IPS-20b (cell line): ENCODE data around the gene RAB37.
A peak's percentile ranks its signal among the peaks of the same experiment; 100 is the strongest.

Experiments used
- H3K27ac ChIP-seq: one replicate; pipeline ENCODE4 v1.5.1; 2013; ENCODE audit warnings: low read length
- H3K27me3 ChIP-seq: 2 replicates; pipeline ENCODE4 v1.6.1; 2013; ENCODE audit warnings: mild to moderate bottlenecking, low read length, inconsistent platforms; ENCODE audit not compliant: insufficient read depth
- H3K36me3 ChIP-seq: 2 replicates; pipeline ENCODE4 v1.6.1; 2013; ENCODE audit warnings: low read depth, mild to moderate bottlenecking, inconsistent platforms, low read length, moderate library complexity; ENCODE audit not compliant: insufficient read depth
- H3K4me1 ChIP-seq: 2 replicates; pipeline ENCODE4 v1.6.1; 2013; ENCODE audit warnings: mild to moderate bottlenecking, control low read depth, inconsistent platforms, low read length, moderate library complexity; ENCODE audit not compliant: insufficient read depth
- H3K4me3 ChIP-seq: 2 replicates; pipeline ENCODE4 v1.5.1; 2013; ENCODE audit warnings: mild to moderate bottlenecking, low read length, inconsistent platforms
- H3K9ac ChIP-seq: 2 replicates; pipeline ENCODE4 v1.6.1; 2013; ENCODE audit warnings: low read depth, mild to moderate bottlenecking, inconsistent platforms, low read length, moderate library complexity
- H3K9me3 ChIP-seq: 2 replicates; pipeline ENCODE4 v1.6.1; 2013; ENCODE audit warnings: mild to moderate bottlenecking, low read depth, low read length, inconsistent platforms; ENCODE audit not compliant: insufficient read depth

Gene RAB37

GRCh38 chr17:74757931-74758847, 21.1 kb downstream of the RAB37 start:
- H3K4me3 ChIP-seq, result no peak overlapping the region
- H3K9ac ChIP-seq, result no peak overlapping the region; the same call in 1 of the 2 replicates
- peaks cover 34% of the 10 kb centered on the region for H3K4me1 ChIP-seq
- no peaks in the 10 kb centered on the region for H3K27me3 ChIP-seq
- no peaks in the 10 kb centered on the region for H3K9me3 ChIP-seq
- no peak overlapping the region for H3K27ac ChIP-seq
- H3K36me3 ChIP-seq, result 0 out of 2 replicates have a peak, but pooled peaks cover 5% of the 10 kb centered on the region

DNA sequence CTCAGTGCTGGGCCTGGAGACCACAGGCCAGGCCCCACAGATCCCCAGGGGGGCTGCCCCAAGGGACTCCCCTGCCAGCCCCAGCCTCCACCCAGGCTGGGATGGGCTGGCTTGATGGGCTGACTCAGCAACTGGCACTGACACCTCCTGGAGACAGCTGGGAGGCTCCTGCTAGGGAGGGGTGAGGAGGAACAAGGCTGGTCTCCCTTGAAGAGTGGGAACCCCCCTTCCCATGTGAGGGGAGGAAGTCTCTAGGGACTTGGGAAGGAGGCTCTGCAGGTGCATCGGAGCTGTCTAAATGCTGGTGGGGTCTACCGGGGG, 21.8 kb downstream of the RAB37 start:
- Histone ChIP-seq H3K27ac (no peak overlapping the region), H3K9me3 (no peaks in the 10 kb centered on the region), H3K36me3 (0 out of 2 replicates have a peak, but pooled peaks cover 5% of the 10 kb centered on the region), H3K27me3 (no peaks in the 10 kb centered on the region), H3K4me3 (no peak overlapping the region), H3K9ac (no peak overlapping the region; the same call in 1 of the 2 replicates), H3K4me1 (peaks cover 40% of the 10 kb centered on the region)

GRCh38 chr17:74759243-74759801, 22.3 kb downstream of the RAB37 start:
- Histone ChIP-seq H3K36me3 (0 out of 2 replicates have a peak, but pooled peaks cover 5% of the 10 kb centered on the region), H3K27me3 (no peaks in the 10 kb centered on the region), H3K4me1 (peaks cover 44% of the 10 kb centered on the region), H3K9me3 (no peaks in the 10 kb centered on the region), H3K9ac (peak overlapping the region; percentile 73; the same call in 1 of the 2 replicates), H3K27ac (peak overlapping the region; percentile 21), H3K4me3 (peak overlapping the region; percentile 15; the same call in 1 of the 2 replicates)

DNA sequence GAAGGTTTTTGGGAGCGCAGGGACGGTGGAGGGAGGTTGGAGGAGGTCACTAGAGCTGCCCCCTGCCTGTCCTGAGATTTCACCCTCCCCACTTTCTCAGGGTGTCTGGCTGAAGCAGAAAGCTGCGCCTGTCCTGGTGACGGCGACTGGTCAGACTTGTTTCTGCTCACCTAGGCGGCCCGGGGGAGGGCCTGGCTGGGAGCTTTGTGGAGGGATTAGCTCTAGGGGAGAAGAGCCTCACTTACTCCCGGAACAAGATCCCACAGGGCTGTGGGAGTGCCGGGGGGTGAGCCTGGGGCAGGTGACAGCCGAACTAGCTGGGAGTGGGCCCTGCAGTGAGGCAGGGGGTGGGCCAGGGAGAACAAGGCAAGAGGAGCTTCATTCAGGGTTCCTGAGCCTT, 22.9 kb downstream of the RAB37 start:
- no peaks in the 10 kb centered on the region for H3K27me3 ChIP-seq
- peaks cover 49% of the 10 kb centered on the region for H3K4me1 ChIP-seq
- no peaks in the 10 kb centered on the region for H3K9me3 ChIP-seq
- H3K27ac ChIP-seq, result peak overlapping the region; percentile 21
- H3K9ac ChIP-seq, result peak overlapping the region; percentile 73; the same call in 1 of the 2 replicates
- H3K4me3 ChIP-seq, result peak overlapping the region; percentile 15; the same call in 1 of the 2 replicates
- H3K36me3 ChIP-seq, result 0 out of 2 replicates have a peak, but pooled peaks cover under 1% of the 10 kb centered on the region

GRCh38 chr17:74760404-74761105, 23.5 kb downstream of the RAB37 start:
- Histone ChIP-seq H3K9me3 (no peaks in the 10 kb centered on the region), H3K27me3 (no peaks in the 10 kb centered on the region), H3K4me3 (peak overlapping the region; percentile 15; the same call in 1 of the 2 replicates), H3K36me3 (no peaks in the 10 kb centered on the region), H3K4me1 (peaks cover 49% of the 10 kb centered on the region), H3K9ac (peak overlapping the region; percentile 73; the same call in 1 of the 2 replicates), H3K27ac (peak overlapping the region; percentile 21)

DNA sequence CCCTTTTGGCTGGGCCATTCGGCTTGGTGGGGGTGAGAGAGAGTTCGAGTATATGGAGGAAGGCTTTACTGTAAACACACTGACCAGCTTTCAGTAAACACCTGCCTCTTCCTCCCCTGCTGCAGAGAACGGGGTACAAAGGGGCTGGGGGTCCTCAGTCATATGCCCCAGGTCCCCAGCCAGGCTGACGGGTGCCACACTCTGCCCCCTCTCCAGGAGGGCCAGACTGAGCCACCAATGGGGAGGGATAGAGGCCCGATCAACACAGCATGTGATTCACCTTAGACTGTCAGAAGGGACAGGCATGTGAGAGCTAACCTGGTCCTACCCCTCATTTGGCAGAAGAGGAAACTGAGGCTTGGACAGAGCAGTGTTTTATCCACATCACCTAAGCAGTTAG, 24.4 kb downstream of the RAB37 start:
- peak overlapping the region; percentile 21 for H3K27ac ChIP-seq
- peaks cover 49% of the 10 kb centered on the region for H3K4me1 ChIP-seq
- H3K9me3 ChIP-seq, result no peaks in the 10 kb centered on the region
- peak overlapping the region; percentile 73; the same call in 1 of the 2 replicates for H3K9ac ChIP-seq
- no peak overlapping the region for H3K4me3 ChIP-seq
- peaks cover 4% of the 10 kb centered on the region; the same call in 1 of the 2 replicates for H3K36me3 ChIP-seq
- no peaks in the 10 kb centered on the region for H3K27me3 ChIP-seq

DNA sequence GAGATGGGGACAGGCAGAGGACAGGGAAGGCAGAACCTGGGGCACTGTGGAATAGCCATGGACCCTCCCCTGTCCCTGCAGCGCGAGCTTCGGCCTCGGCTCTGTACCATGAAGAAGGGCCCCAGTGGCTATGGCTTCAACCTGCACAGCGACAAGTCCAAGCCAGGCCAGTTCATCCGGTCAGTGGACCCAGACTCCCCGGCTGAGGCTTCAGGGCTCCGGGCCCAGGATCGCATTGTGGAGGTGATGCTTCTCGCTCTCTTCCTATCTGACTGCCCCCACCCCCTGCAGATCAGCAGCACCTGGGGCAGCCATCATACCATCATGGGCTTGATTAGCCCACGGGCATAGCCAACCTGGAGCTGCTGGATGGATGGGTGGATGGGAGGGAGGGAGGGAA, 24.9 kb downstream of the RAB37 start:
- Histone ChIP-seq H3K27ac (no peak overlapping the region), H3K4me1 (peaks cover 49% of the 10 kb centered on the region), H3K9ac (no peak overlapping the region), H3K4me3 (no peak overlapping the region), H3K36me3 (peaks cover 4% of the 10 kb centered on the region; the same call in 1 of the 2 replicates), H3K9me3 (no peaks in the 10 kb centered on the region), H3K27me3 (no peaks in the 10 kb centered on the region)

DNA sequence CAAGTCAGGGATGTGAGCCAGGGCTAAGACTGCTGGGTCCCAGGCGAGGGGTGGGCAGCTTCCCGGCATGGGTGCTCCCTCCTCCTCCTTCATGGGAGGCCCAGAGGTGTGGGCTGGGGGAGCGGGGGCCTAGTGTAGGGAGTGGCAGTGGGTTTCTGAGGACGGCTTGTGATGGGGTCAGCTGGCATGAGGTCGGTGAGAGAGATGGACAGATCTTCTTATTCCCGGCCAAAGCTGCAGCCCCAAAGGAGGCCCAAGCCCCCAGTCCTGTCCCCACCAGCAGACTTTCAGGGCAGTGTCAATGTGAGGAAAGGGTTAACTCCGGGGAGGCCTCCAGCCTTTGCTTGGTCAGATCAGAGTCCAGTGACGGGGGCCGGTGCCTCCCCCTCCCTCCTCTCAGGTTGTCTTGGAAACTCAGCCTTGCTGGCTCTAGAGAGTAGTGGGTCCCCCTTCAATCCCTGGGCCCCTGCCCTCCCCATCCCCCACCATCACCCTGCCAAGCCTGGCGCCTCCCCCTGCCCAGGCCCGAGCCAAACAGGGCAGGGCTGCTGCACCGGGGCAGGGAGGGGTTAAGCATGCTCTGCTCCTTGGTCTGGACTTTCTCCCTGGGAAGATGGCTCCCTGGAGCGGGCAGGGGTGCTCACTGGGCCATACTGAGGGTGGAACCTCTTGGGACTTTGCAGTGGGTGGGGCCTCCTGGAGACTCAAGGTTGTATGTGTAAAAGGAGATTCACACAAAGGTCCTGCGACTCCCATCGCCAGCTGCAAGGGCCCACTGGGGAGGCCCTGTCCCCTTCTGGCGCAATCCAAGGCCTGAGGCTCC, 26.7 kb downstream of the RAB37 start:
- peaks cover 14% of the 10 kb centered on the region for H3K36me3 ChIP-seq
- H3K9ac ChIP-seq, result no peak overlapping the region; the same call in 1 of the 2 replicates
- no peaks in the 10 kb centered on the region for H3K9me3 ChIP-seq
- H3K27me3 ChIP-seq, result no peaks in the 10 kb centered on the region
- H3K4me3 ChIP-seq, result no peak overlapping the region; the same call in 1 of the 2 replicates
- H3K27ac ChIP-seq, result no peak overlapping the region
- H3K4me1 ChIP-seq, result peaks cover 41% of the 10 kb centered on the region

GRCh38 chr17:74764751-74765286, 27.8 kb downstream of the RAB37 start:
- no peaks in the 10 kb centered on the region for H3K9me3 ChIP-seq
- H3K4me1 ChIP-seq, result peaks cover 34% of the 10 kb centered on the region
- no peak overlapping the region for H3K27ac ChIP-seq
- H3K27me3 ChIP-seq, result no peaks in the 10 kb centered on the region
- H3K4me3 ChIP-seq, result no peak overlapping the region
- peaks cover 25% of the 10 kb centered on the region for H3K36me3 ChIP-seq
- H3K9ac ChIP-seq, result no peak overlapping the region

DNA sequence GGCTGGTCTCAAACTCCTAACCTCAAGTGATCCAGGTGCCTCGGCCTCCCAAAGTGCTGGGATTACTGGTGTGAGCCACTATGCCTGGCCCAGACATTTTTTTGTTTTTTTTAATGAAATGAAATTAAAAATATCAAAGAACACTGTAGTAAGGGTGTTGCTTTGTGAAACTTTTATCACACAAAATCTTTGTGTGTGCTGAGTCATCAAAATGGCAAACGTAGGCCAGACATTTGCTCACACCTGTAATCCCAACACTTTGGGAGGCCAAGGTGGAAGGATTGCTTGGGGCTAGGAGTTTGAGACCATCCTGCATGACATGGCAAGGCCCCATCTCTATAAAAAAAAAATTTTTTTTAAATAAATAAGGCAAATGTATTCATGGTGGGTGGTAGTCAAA, 29.4 kb downstream of the RAB37 start:
- no peak overlapping the region for H3K9ac ChIP-seq
- H3K27me3 ChIP-seq, result no peaks in the 10 kb centered on the region
- H3K36me3 ChIP-seq, result peaks cover 32% of the 10 kb centered on the region
- H3K4me1 ChIP-seq, result peaks cover 20% of the 10 kb centered on the region; the same call in 1 of the 2 replicates
- H3K27ac ChIP-seq, result no peak overlapping the region
- no peaks in the 10 kb centered on the region for H3K9me3 ChIP-seq
- H3K4me3 ChIP-seq, result no peak overlapping the region
